H9 (cell line): ENCODE measurements around the gene ASPG. TPM values are rescaled to one million over a fixed set of nuclear protein-coding genes. Genes with fewer than 3 reads are reported as not detected.

Source experiments
- DNase-seq: peaks from one replicate; pipeline ENCODE4 v3.0.0-alpha.2; 2017
- H2AFZ ChIP-seq: one replicate; pipeline ENCODE4 v1.6.1; 2013; ENCODE audit warnings: mild to moderate bottlenecking, low read length, control low read depth, moderate library complexity
- H2AK5ac ChIP-seq: 2 replicates; pipeline ENCODE4 v1.6.1; 2013; ENCODE audit warnings: low read length, control low read depth, mixed read lengths; ENCODE audit not compliant: insufficient read length
- H2BK120ac ChIP-seq: one replicate; pipeline ENCODE4 v1.6.1; 2013; ENCODE audit warnings: low read depth, mild to moderate bottlenecking, low read length, control low read depth, inconsistent platforms; ENCODE audit not compliant: poor library complexity, severe bottlenecking
- H2BK12ac ChIP-seq: 2 replicates; pipeline ENCODE4 v1.6.1; 2013; ENCODE audit warnings: low read length, control low read depth, mixed read lengths, low read depth; ENCODE audit not compliant: insufficient read length
- H2BK15ac ChIP-seq: 2 replicates; pipeline ENCODE4 v1.6.1; 2013; ENCODE audit warnings: low read depth, low read length, control low read depth
- H2BK20ac ChIP-seq: one replicate; pipeline ENCODE4 v1.6.1; 2013; ENCODE audit warnings: low read depth, mild to moderate bottlenecking, low read length, control low read depth, inconsistent platforms; ENCODE audit not compliant: poor library complexity, severe bottlenecking
- H2BK5ac ChIP-seq: 2 replicates; pipeline ENCODE4 v1.6.1; 2013; ENCODE audit warnings: low read length, control low read depth, mixed read lengths; ENCODE audit not compliant: insufficient read length
- H3K14ac ChIP-seq: 2 replicates; pipeline ENCODE4 v1.6.1; 2013; ENCODE audit warnings: low read length, control low read depth; ENCODE audit not compliant: insufficient read depth
- H3K18ac ChIP-seq: 2 replicates; pipeline ENCODE4 v1.6.1; 2013; ENCODE audit warnings: low read depth, mild to moderate bottlenecking, mixed read lengths, low read length, control low read depth; ENCODE audit not compliant: insufficient read length
- H3K23ac ChIP-seq: 2 replicates; pipeline ENCODE4 v1.6.1; 2013; ENCODE audit warnings: low read length, control low read depth, mixed read lengths, low read depth; ENCODE audit not compliant: insufficient read length
- H3K23me2 ChIP-seq: 2 replicates; pipeline ENCODE4 v1.6.1; 2013; ENCODE audit warnings: low read depth, mild to moderate bottlenecking, mixed read lengths, low read length, control low read depth; ENCODE audit not compliant: insufficient read length, poor library complexity, severe bottlenecking
- H3K27ac ChIP-seq: 2 replicates; pipeline ENCODE4 v1.5.1; 2013; ENCODE audit warnings: low read length, control low read depth, mixed read lengths, low read depth; ENCODE audit not compliant: insufficient read length
- H3K27me3 ChIP-seq: 2 replicates; pipeline ENCODE4 v1.6.1; 2013; ENCODE audit warnings: low read length, control low read depth, inconsistent platforms; ENCODE audit not compliant: insufficient read depth
- H3K4ac ChIP-seq: 2 replicates; pipeline ENCODE4 v1.6.1; 2013; ENCODE audit warnings: low read depth, mild to moderate bottlenecking, control low read depth, inconsistent platforms, low read length, moderate library complexity
- H3K4me1 ChIP-seq: 2 replicates; pipeline ENCODE4 v1.6.1; 2013; ENCODE audit warnings: low read length, control low read depth, inconsistent platforms; ENCODE audit not compliant: insufficient read depth
- H3K4me2 ChIP-seq: 2 replicates; pipeline ENCODE4 v1.6.1; 2013; ENCODE audit warnings: low read length, control low read depth, mixed read lengths; ENCODE audit not compliant: insufficient read length, insufficient read depth
- H3K56ac ChIP-seq: 2 replicates; pipeline ENCODE4 v1.6.1; 2013; ENCODE audit warnings: low read depth, mild to moderate bottlenecking, mixed read lengths, low read length, control low read depth; ENCODE audit not compliant: insufficient read length
- H3K79me1 ChIP-seq: 2 replicates; pipeline ENCODE4 v1.6.1; 2013; ENCODE audit warnings: low read depth, mild to moderate bottlenecking, moderate library complexity, low read length, control low read depth, inconsistent platforms; ENCODE audit not compliant: insufficient read depth, poor library complexity, severe bottlenecking
- H3K79me2 ChIP-seq: 2 replicates; pipeline ENCODE4 v1.6.1; 2013; ENCODE audit warnings: low read length, control low read depth, inconsistent platforms; ENCODE audit not compliant: insufficient read depth
- H3K9ac ChIP-seq: 2 replicates; pipeline ENCODE4 v1.6.1; 2013; ENCODE audit warnings: low read length, control low read depth, mixed read lengths; ENCODE audit not compliant: insufficient read length; ENCODE audit errors: extremely low read depth
- H3K9me3 ChIP-seq: one replicate; pipeline ENCODE4 v1.6.1; 2013; ENCODE audit warnings: low read depth, low read length, inconsistent platforms; ENCODE audit not compliant: control insufficient read depth
- H3T11ph ChIP-seq: one replicate; pipeline ENCODE4 v1.6.1; 2013; ENCODE audit warnings: mild to moderate bottlenecking, low read length, control low read depth, inconsistent platforms
- H4K20me1 ChIP-seq: one replicate; pipeline ENCODE4 v1.6.1; 2013; ENCODE audit not compliant: control insufficient read depth, insufficient read length, insufficient read depth
- H4K5ac ChIP-seq: 2 replicates; pipeline ENCODE4 v1.6.1; 2013; ENCODE audit warnings: low read depth, mild to moderate bottlenecking, mixed read lengths, low read length, control low read depth; ENCODE audit not compliant: insufficient read length
- H4K8ac ChIP-seq: replicated peaks from 2 replicates; pipeline ENCODE4 v1.6.1; 2013; ENCODE audit warnings: low read length, control low read depth, mixed read lengths, low read depth; ENCODE audit not compliant: insufficient read length
- H4K91ac ChIP-seq: 2 replicates; pipeline ENCODE4 v1.6.1; 2013; ENCODE audit warnings: low read depth, mild to moderate bottlenecking, moderate library complexity, mixed read lengths, low read length, control low read depth; ENCODE audit not compliant: insufficient read length
- H3K27ac Mint-ChIP-seq, 3 experiments: 2 replicates in 2 of 3; 3 replicates in 1 of 3; pipeline ENCODE4 v1.8.0; 2020 to 2021; ENCODE audit warnings: mixed read lengths in 3 of 3, mild to moderate bottlenecking in 1 of 3, moderate library complexity in 1 of 3
- H3K27me3 Mint-ChIP-seq: 2 replicates; pipeline ENCODE4 v1.8.0; 2021; ENCODE audit warnings: low read depth, mild to moderate bottlenecking, moderate library complexity, mixed read lengths
- H3K36me3 Mint-ChIP-seq, 3 experiments: 2 replicates in 2 of 3; 3 replicates in 1 of 3; pipeline ENCODE4 v1.8.0; 2020 to 2021; ENCODE audit warnings: low read depth in 3 of 3, mixed read lengths in 3 of 3; ENCODE audit not compliant: insufficient read depth in 1 of 3
- H3K4me1 Mint-ChIP-seq, 2 experiments: 2 replicates each; pipeline ENCODE4 v1.8.0; 2020; ENCODE audit warnings: mixed read lengths in 2 of 2
- H3K4me3 Mint-ChIP-seq, 2 experiments: 2 replicates in 1 of 2; 3 replicates in 1 of 2; pipeline ENCODE4 v1.8.0; 2020 to 2021; ENCODE audit warnings: mild to moderate bottlenecking in 2 of 2, mixed read lengths in 2 of 2, moderate library complexity in 1 of 2
- H3K9me3 Mint-ChIP-seq, 2 experiments: 2 replicates in 1 of 2; 3 replicates in 1 of 2; pipeline ENCODE4 v1.8.0; 2020; ENCODE audit warnings: mild to moderate bottlenecking in 2 of 2, mixed read lengths in 2 of 2, moderate library complexity in 1 of 2
- WGBS: extraction: QIAGEN DNeasy Blood & Tissue Kit; methylation state at CpG from one replicate; pipeline ENCODE4 v1.1.7; 2013; ENCODE audit warnings: missing lambda C conversion rate, low lambda C conversion rate, mixed read lengths; ENCODE audit not compliant: insufficient read length; ENCODE audit errors: extremely low coverage; 5-methylcytosine and 5-hydroxymethylcytosine counted together
- total RNA-seq: library from RNA; stranded (reverse); gene quantifications from 2 replicates; pipeline ENCODE4 v1.2.1, GENCODE V29; 2021
- TF ChIP-seq, protein P1 (sequence below): fragments of 200-600 bp; sonication (generic); conservative IDR thresholded peaks from 3 replicates; pipeline ENCODE4 v1.8.0; 2021; ENCODE audit warnings: antibody characterized with exemption, mild to moderate bottlenecking

ASPG gene
- total RNA-seq, 1 experiment from 2014 or later, result 0.33 TPM

- H4K20me1 ChIP-seq, result no peaks in the 10 kb centered on the region
Observed at GRCh38 chr14:104163541-104163940, 78.0 kb downstream of the ASPG start.

More at GRCh38 chr14:104163541-104163940, 78.0 kb downstream of the ASPG start:
- no peak overlapping the region for H2BK20ac ChIP-seq
- no peak overlapping the region for H2BK15ac ChIP-seq
- H3K27me3 ChIP-seq, result no peaks in the 10 kb centered on the region
- H3K23ac ChIP-seq, result no peak overlapping the region
- H3K27me3 Mint-ChIP-seq, result no peaks in the 10 kb centered on the region
- no peak overlapping the region for H3K27ac ChIP-seq
- no peaks in the 10 kb centered on the region for H3K9me3 Mint-ChIP-seq
- WGBS, result no CpG with 5 or more reads among the region's 21 CpGs
- no peak overlapping the region for H3T11ph ChIP-seq
- no peak overlapping the region for H2AK5ac ChIP-seq
- H3K4me1 ChIP-seq, result no peaks in the 10 kb centered on the region
- no peaks in the 10 kb centered on the region; a peak in 1 of 7 replicates for H3K36me3 Mint-ChIP-seq
- H3K9ac ChIP-seq, result no peak overlapping the region
- no peak overlapping the region for H2BK12ac ChIP-seq
- TF ChIP-seq, protein P1, sequence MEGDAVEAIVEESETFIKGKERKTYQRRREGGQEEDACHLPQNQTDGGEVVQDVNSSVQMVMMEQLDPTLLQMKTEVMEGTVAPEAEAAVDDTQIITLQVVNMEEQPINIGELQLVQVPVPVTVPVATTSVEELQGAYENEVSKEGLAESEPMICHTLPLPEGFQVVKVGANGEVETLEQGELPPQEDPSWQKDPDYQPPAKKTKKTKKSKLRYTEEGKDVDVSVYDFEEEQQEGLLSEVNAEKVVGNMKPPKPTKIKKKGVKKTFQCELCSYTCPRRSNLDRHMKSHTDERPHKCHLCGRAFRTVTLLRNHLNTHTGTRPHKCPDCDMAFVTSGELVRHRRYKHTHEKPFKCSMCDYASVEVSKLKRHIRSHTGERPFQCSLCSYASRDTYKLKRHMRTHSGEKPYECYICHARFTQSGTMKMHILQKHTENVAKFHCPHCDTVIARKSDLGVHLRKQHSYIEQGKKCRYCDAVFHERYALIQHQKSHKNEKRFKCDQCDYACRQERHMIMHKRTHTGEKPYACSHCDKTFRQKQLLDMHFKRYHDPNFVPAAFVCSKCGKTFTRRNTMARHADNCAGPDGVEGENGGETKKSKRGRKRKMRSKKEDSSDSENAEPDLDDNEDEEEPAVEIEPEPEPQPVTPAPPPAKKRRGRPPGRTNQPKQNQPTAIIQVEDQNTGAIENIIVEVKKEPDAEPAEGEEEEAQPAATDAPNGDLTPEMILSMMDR, result no peak
- H3K18ac ChIP-seq, result no peak overlapping the region
- H3K14ac ChIP-seq, result no peak overlapping the region
- H2BK5ac ChIP-seq, result no peak overlapping the region
- H3K4me2 ChIP-seq, result no peak overlapping the region
- H2BK120ac ChIP-seq, result no peak overlapping the region
- H3K79me2 ChIP-seq, result no peaks in the 10 kb centered on the region; the same call in 1 of the 2 replicates
- DNase-seq, result no peak
- H4K5ac ChIP-seq, result no peak overlapping the region
- H3K56ac ChIP-seq, result no peak overlapping the region
- no peak overlapping the region for H4K91ac ChIP-seq
- no peaks in the 10 kb centered on the region for H3K9me3 ChIP-seq
- H3K23me2 ChIP-seq, result no peaks in the 10 kb centered on the region
- H3K4ac ChIP-seq, result no peak overlapping the region
- H3K27ac Mint-ChIP-seq, result 0 out of 7 replicates have a peak overlapping the region, but pooled peaks of 1 of the 3 experiments have one; percentile 71
- no peak overlapping the region for H3K4me3 Mint-ChIP-seq
- H3K79me1 ChIP-seq, result no peaks in the 10 kb centered on the region
- H2AFZ ChIP-seq, result no peak overlapping the region
- peaks cover 1% of the 10 kb centered on the region in 2 experiments; a peak in 2 of 4 replicates for H3K4me1 Mint-ChIP-seq
- no peak overlapping the region for H4K8ac ChIP-seq
